ENCODE results near the gene PTPN20.

The PTPN20 gene

DNA sequence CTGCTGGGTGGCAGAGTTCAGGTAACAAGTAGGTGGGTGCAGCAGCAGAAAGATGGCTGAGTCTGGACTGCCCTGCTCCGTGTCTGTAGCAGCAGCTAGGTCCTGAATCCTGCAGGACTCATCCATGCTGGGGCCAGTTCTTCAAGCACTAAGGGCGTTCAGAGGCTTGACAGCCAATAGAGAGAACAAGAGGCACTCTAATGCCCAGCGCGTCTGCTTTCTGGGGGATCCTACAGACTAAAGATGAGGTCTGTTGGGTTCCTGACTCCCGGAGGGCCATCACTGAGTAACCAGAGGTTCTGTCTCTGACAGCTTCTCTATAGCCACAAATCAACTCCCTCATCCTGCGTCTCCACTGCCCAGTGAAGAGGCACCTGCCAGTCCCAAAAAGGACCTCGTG is 125.5 kb downstream of the PTPN20 start (continued):
- TF ChIP-seq, protein P1, sequence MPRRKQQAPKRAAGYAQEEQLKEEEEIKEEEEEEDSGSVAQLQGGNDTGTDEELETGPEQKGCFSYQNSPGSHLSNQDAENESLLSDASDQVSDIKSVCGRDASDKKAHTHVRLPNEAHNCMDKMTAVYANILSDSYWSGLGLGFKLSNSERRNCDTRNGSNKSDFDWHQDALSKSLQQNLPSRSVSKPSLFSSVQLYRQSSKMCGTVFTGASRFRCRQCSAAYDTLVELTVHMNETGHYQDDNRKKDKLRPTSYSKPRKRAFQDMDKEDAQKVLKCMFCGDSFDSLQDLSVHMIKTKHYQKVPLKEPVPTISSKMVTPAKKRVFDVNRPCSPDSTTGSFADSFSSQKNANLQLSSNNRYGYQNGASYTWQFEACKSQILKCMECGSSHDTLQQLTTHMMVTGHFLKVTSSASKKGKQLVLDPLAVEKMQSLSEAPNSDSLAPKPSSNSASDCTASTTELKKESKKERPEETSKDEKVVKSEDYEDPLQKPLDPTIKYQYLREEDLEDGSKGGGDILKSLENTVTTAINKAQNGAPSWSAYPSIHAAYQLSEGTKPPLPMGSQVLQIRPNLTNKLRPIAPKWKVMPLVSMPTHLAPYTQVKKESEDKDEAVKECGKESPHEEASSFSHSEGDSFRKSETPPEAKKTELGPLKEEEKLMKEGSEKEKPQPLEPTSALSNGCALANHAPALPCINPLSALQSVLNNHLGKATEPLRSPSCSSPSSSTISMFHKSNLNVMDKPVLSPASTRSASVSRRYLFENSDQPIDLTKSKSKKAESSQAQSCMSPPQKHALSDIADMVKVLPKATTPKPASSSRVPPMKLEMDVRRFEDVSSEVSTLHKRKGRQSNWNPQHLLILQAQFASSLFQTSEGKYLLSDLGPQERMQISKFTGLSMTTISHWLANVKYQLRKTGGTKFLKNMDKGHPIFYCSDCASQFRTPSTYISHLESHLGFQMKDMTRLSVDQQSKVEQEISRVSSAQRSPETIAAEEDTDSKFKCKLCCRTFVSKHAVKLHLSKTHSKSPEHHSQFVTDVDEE (CRISPR knock-in tag; IDR thresholded peaks at IDR 0.05) = no peak
- TF ChIP-seq ZC3H10 (CRISPR knock-in tag; IDR thresholded peaks at IDR 0.05) (no peak), OSR1 (CRISPR knock-in tag; IDR thresholded peaks at IDR 0.05) (no peak), PPARA (CRISPR knock-in tag; IDR thresholded peaks at IDR 0.05; ENCODE audit: borderline replicate concordance) (no peak), CSDC2 (CRISPR knock-in tag; IDR thresholded peaks at IDR 0.05) (no peak), RARB (CRISPR knock-in tag; IDR thresholded peaks at IDR 0.05) (no peak), SNAI2 (CRISPR knock-in tag; IDR thresholded peaks at IDR 0.05) (no peak), ESRRG (CRISPR knock-in tag; IDR thresholded peaks at IDR 0.05) (no peak), BACH2 (CRISPR knock-in tag; IDR thresholded peaks at IDR 0.05; ENCODE audit: borderline replicate concordance) (no peak)

DNA sequence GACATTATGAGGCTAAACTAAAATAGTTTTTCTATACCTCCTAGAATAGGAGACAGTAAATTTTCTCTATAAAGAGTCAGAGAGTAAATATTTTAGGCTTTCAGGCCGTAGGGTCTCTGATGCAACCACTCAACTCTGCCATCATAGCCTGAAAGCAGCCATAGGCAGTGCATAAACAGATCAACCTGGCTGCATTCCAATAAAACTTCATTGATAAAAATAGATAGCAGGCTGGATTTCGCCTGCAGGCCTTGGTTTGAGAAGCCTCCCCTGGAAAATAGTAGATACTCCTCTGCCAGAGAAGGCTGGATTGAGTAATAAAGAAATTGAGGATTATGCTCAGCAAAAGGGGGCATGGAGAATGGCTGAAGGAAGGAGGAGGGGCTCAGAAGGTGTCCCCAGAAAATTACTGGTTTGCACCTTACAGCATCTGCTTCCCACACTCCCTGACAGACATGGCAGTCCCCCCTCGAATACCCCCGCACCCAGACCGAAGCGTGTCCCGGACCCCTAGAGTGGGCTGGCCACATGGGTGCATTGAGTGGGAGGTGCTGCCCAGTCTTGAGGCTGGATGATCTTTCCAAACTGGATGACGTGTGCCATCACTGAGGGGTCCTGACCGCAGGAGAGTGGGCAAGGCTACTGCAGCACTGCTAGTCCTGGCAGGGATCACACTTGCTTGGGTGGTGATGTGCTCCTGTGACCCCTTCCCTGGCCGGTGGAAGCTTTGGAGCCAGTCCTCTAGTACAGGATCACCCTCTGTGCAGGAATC is 126.6 kb downstream of the PTPN20 start:
- no peak for ATAC-seq
- TF ChIP-seq SNAI2 (CRISPR knock-in tag; IDR thresholded peaks at IDR 0.05) (no peak), RARB (CRISPR knock-in tag; IDR thresholded peaks at IDR 0.05) (no peak), ZFP30 (CRISPR knock-in tag; IDR thresholded peaks at IDR 0.05) (no peak), OSR1 (CRISPR knock-in tag; IDR thresholded peaks at IDR 0.05) (no peak), PPARA (CRISPR knock-in tag; IDR thresholded peaks at IDR 0.05; ENCODE audit: borderline replicate concordance) (no peak), TCF4 (CRISPR knock-in tag; IDR thresholded peaks at IDR 0.05; ENCODE audit: borderline replicate concordance) (no peak), ESRRG (CRISPR knock-in tag; IDR thresholded peaks at IDR 0.05) (no peak), CSDC2 (CRISPR knock-in tag; IDR thresholded peaks at IDR 0.05) (no peak), BACH2 (CRISPR knock-in tag; IDR thresholded peaks at IDR 0.05; ENCODE audit: borderline replicate concordance) (no peak), ZNF565 (CRISPR knock-in tag; conservative IDR thresholded peaks at IDR 0.05; ENCODE audit: low read depth) (no peak), ZC3H10 (CRISPR knock-in tag; IDR thresholded peaks at IDR 0.05) (no peak), ZFP3 (CRISPR knock-in tag; IDR thresholded peaks at IDR 0.05) (no peak)
- TF ChIP-seq, protein P2, sequence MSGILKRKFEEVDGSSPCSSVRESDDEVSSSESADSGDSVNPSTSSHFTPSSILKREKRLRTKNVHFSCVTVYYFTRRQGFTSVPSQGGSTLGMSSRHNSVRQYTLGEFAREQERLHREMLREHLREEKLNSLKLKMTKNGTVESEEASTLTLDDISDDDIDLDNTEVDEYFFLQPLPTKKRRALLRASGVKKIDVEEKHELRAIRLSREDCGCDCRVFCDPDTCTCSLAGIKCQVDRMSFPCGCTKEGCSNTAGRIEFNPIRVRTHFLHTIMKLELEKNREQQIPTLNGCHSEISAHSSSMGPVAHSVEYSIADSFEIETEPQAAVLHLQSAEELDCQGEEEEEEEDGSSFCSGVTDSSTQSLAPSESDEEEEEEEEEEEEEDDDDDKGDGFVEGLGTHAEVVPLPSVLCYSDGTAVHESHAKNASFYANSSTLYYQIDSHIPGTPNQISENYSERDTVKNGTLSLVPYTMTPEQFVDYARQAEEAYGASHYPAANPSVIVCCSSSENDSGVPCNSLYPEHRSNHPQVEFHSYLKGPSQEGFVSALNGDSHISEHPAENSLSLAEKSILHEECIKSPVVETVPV (CRISPR knock-in tag; IDR thresholded peaks at IDR 0.05) = no peak
- TF ChIP-seq, protein P1 (CRISPR knock-in tag; IDR thresholded peaks at IDR 0.05) = no peak

DNA sequence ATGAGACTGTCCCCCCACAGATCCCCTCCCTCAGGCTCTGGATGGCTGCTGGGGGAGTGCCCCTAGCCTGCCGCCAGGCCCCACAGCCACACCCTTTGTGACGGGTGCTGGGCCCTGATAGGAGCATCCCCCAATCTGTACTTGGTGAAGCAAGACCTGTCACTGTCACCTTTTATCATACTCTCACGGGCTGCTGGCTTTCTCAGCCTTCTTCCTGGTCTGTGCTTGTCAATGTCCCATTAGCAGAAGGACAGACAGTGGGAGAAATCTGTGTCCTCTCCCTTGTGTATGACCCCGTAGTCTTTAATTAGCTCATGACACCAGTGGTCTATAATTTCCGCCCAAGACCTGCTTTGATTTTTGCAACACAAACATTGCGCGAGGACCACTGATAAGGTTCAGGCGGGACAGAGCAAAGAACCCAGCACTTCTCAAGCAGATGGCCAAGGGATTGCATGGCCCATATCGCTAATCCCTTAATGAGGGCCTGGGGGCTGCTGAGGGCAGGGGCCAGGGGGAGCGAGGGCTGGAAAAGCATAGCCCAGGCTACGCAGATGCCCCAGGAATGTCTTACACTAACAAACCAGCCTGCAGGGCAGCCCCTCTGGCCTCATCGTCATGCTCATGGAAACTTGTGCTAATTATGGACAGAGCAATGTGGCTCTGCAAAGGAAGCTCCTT is 127.8 kb downstream of the PTPN20 start:
- ATAC-seq = no peak
- TF ChIP-seq ZFP30 (CRISPR knock-in tag; IDR thresholded peaks at IDR 0.05) = no peak
- no peak for TF ChIP-seq SNAI2 (CRISPR knock-in tag; IDR thresholded peaks at IDR 0.05)
- TF ChIP-seq, protein P3, sequence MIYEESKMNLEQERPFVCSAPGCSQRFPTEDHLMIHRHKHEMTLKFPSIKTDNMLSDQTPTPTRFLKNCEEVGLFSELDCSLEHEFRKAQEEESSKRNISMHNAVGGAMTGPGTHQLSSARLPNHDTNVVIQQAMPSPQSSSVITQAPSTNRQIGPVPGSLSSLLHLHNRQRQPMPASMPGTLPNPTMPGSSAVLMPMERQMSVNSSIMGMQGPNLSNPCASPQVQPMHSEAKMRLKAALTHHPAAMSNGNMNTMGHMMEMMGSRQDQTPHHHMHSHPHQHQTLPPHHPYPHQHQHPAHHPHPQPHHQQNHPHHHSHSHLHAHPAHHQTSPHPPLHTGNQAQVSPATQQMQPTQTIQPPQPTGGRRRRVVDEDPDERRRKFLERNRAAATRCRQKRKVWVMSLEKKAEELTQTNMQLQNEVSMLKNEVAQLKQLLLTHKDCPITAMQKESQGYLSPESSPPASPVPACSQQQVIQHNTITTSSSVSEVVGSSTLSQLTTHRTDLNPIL (CRISPR knock-in tag; IDR thresholded peaks at IDR 0.05; ENCODE audit: low read depth) = no peak
- TF ChIP-seq ISL1 (CRISPR knock-in tag; IDR thresholded peaks at IDR 0.05) = no peak
- TF ChIP-seq OSR1 (CRISPR knock-in tag; IDR thresholded peaks at IDR 0.05) = no peak
- TF ChIP-seq, protein P1 (CRISPR knock-in tag; IDR thresholded peaks at IDR 0.05) = no peak
- no peak for TF ChIP-seq ESRRG (CRISPR knock-in tag; IDR thresholded peaks at IDR 0.05)
- TF ChIP-seq, protein P2 (CRISPR knock-in tag; IDR thresholded peaks at IDR 0.05) = no peak
- TF ChIP-seq ZC3H10 (CRISPR knock-in tag; IDR thresholded peaks at IDR 0.05) = no peak
- TF ChIP-seq TOX (CRISPR knock-in tag; IDR thresholded peaks at IDR 0.05; ENCODE audit: borderline replicate concordance) = no peak
- no peak for TF ChIP-seq GLIS3 (CRISPR knock-in tag; IDR thresholded peaks at IDR 0.05)
- TF ChIP-seq PPARA (CRISPR knock-in tag; IDR thresholded peaks at IDR 0.05; ENCODE audit: borderline replicate concordance) = no peak
- no peak for TF ChIP-seq BACH2 (CRISPR knock-in tag; IDR thresholded peaks at IDR 0.05; ENCODE audit: borderline replicate concordance)
- TF ChIP-seq ARNTL (CRISPR knock-in tag; IDR thresholded peaks at IDR 0.05; ENCODE audit: borderline replicate concordance, low read depth) = no peak
- no peak for TF ChIP-seq CSDC2 (CRISPR knock-in tag; IDR thresholded peaks at IDR 0.05)

Data from SK-N-SH treated with all-trans-retinoic acid at 6 μM for 48 hours (cell line).